Amygdala (tissue), 56 donors: Measurements from ENCODE around the gene PTTG1.

ENCODE experiments used
- DNase-seq, 56 donors: peaks; one replicate each; lab custom pipeline; 2025; lab: John Stamatoyannopoulos, UW

Gene PTTG1

GRCh38 chr5:160450164-160450932 lies 28.7 kb downstream of the PTTG1 start:
- no peak for DNase-seq

- DNase-seq, result no peak
Observed at GRCh38 chr5:160451281-160451680, 29.6 kb downstream of the PTTG1 start.

DNA sequence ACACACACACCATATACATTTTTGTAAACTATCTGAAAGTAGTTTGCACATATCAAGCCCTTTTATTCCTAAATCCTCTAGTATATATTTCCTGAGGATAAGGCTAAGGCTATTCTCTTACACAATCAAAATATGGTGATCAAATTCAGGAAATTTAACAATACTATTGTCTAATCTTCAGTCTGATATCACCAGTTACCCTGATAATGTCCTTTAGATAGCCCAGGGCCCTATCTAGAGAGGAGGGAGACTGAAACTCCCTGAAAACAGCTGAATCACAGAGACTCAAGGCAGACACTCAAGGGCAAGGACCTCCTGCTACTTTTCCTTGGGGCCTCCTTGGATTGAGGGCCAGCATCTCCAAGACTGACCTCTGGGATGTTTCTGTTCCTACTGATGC lies 30.4 kb downstream of the PTTG1 start:
- DNase-seq, result no peak

GRCh38 chr5:160452795-160453194 lies 31.1 kb downstream of the PTTG1 start:
- DNase-seq, result no peak

DNA sequence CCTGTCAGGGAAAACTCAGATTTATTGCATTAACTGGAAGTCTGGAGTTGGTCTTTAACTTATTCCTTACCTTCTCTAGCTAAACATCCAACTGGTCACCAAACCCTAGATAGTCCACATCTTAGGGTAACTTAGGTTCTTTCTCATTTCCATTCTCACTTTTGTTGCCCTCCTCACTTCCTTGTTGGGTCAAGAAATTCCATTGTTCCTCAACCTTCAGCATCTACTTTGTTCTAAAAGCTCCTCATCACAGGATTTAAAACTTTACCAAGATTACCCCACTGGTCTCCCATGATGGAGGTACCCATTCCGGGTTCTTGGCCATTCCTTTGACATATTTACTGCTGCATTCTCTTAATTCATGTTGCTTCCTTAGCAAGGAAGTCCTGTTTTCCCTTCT lies 32.1 kb downstream of the PTTG1 start:
- no peak for DNase-seq

- DNase-seq, result no peak
Observed at GRCh38 chr5:160455600-160455999, 33.9 kb downstream of the PTTG1 start.

DNA sequence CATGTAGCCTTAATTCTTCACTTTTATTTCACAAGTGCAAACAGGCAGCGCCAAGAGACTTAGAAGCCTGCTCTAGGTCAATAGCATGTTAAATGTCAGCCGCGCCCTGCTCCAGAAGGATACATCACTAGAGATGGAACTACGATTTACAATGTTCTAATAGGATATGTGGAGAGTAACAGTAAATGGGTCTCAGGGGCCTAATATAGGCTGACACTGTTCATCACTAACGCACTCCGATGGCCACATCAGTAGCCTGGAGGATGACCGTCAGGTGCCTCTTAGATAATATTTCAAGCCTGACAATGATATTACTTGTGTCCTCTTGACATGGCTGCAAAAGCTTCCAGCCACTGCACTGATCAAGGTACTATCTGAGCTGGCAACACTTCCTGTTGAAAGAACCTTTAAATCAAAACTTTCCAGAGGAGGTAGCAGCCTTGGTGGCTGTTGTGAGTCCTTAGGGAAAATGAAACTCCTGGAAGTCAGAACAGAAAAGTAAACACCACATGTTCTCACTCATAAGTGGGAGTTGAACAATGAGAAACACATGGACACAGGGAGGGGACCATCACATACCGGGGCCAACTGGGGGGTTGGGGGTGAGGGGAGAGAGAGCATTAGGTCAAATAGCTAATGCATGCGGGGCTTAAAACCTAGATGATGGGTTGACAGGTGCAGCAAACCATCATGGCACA lies 35.0 kb downstream of the PTTG1 start:
- DNase-seq, result no peak

GRCh38 chr5:160457252-160457651 lies 35.6 kb downstream of the PTTG1 start:
- DNase-seq, result no peak

GRCh38 chr5:160458806-160459800 lies 37.4 kb downstream of the PTTG1 start:
- DNase-seq, result no peak

DNA sequence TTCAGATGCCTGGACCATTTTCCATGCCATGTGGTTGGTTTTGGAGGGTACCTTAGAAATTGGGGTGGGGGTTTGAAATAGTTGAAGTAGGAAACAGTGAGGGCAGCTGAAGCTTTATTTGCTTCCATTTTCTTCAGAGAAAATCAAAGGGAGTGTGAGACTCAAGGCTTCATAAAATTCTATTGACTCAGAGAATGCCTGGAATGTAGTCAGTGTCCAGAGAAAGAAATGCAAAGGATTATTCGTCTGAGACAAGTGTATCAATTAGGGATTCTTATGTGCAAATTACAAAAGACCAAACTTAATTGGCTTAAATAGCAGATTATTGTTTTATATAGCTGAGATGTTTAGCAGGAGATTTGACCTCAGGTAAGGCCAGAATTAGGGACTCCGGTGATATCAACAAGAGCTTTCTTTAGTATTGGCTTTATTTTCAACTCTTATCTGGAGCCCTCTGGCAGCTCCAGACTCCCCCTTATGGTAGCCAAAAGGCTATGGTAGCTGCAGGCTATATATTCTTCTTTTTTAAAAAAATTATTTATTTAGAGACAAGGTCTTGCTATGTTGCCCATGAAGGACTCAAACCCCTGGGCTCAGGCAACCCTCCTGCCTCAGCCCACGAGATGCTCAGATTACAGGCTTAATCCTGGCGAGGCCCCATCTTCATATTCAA lies 38.9 kb downstream of the PTTG1 start:
- no peak for DNase-seq

GRCh38 chr5:160461378-160461777 lies 39.7 kb downstream of the PTTG1 start:
- no peak for DNase-seq

DNA sequence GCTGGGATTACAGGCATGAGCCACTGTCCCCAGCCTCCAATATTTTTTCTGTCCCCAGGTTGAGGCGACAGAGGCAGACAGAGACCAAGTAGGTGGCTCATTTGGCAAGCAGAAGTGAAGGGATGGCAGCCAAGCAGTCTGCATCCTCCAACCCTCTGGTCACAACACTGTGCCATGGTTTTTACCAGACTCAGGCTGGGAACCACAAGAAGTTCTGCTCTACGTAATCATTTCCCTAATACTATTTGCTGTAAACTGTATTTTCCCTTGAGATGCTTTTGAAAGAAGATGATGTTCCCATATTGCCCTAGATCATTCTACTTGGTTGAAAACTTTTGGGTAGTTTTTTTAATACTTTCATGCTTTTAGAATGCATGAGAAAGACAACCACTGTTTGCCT lies 40.5 kb downstream of the PTTG1 start:
- DNase-seq, result no peak

DNA sequence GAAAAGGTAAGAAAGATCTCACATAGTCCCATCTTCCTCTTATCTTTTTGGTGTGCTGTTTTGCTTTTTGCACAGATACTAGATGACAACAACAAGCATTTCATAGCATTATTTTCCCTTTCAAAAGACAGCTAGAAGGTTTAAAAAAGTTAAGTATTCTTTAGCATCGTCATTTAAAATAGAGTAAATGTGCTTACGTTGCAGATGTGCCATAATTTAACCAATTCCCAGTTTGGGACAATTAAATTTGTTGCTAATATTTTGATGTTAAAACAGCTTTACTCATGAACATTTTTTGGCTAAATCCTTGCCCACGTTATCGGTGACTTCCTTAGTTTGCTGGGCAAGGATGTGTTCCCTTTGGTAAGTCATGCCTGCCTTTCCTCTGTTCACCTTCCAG lies 41.6 kb downstream of the PTTG1 start:
- no peak for DNase-seq

DNA sequence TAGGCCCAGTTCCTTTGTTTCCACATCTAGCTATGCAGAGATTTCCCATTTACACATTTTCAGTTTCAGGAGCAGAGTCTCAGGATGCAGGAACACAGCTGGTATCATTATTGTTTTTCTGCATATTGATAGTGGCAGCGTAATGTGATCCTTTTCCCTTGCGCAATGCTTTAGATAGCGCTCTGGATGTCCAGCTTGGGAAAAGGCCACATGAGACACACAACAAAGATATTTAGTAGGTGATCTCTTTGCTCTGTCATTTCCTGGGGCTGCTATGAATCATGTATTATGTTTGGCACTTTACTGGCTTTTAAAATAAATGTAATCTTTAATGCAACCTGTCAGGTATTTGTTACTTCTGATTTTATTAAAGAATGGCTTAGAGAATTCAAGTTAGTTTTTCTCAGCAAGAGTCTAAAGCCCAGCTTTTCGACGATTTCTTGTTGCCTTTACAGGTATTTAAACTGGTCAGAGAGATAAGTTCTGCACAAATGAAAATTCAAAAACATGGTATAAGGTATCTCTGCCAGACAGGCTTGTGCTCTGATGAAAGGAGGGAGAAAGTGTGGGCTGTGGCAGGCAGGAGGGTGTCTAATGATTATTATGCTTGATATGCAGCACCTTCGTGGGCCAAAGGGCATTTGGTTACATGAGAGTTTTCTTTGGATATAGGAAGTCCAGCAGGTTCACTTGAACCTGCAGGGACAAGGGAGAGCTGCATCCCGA lies 42.2 kb downstream of the PTTG1 start:
- no peak for DNase-seq

- no peak for DNase-seq
Observed at GRCh38 chr5:160464466-160464797, 42.8 kb downstream of the PTTG1 start.

DNA sequence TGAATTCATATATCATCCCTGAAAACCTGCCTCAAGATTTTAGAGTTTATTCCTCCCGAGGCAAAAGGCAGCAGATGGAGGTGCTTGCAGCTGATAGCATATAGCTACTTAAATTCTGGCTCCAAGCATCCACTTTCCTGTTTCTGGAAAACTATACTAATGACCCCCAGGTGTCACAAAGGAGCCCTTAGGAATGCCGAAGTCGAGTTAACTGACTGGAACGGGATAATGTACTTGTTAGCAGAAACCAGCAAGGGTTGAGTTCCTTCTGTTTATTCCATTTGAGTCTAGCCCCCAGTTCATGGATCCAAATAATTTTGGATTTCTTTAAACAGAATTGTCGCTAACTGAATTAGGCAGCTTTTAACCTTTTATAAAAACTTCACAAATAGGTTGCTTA lies 44.5 kb downstream of the PTTG1 start:
- no peak for DNase-seq

DNA sequence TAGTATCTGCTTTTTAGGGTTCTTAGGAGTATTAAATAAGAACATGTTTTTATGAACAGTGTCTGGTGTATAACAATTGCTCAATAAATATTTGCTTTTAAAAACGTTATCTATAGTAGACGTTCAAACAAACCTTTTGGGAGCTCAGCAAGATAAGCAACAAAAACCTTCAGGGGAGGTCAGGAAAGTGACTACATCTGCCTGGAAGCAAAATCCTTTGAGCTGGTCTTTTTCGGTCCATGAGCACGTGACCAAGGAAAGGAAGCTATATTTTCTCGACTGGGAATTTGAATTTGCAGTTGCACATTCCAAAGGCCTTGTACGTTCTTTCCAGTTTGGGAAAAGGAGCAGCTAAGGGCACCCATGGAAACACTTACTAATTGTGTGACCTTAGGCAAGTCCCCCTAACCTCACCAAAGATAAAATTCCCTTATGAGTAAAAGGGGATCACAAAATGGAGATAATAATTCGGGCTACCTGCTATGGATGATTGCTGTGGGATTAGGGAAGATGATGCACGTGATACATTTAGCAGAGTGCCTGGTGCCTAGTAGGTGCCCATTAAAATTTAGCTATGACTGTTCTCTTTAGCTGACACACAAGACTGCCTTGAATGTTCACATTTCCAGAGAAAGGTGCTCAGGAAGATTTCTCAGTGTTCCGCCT lies 45.4 kb downstream of the PTTG1 start:
- no peak for DNase-seq

DNA sequence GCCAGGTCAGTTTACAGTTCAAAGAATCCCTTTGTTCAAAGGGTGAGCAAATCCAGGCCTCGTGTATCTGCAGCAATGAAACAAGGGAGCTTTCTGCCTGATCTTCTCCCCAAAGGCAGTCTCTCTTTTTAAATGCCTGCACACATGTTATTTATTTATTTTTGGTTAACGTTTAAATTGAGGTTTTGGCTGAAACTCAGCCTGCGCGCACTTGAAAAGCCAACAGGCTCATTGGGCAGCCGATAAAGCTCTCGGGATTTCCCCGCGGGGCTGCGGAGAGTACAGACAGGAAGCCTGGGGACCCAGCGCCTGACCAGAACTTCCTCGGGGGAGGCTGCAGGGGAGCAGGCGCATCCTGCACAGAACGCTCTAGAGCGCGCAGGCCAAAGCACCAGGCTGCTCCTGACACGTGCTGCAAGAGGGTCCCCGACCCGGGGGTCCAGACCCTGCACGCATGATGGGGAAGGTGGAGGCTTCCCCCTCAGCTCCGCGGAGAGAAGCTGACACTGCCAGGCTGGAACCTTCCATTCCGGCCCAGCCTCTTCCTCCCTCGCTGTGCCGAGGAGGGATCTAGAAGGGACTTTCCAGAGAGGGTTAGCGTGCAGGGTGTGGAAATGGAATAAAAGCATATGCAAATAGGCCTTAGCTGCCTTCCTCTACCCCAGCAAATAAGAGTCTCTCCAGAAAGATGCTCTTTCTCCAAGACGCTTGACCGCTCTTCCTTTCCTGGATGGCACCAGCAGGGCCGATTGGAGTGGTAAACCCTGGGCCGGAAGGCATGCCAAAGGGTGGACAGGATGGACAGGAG lies 46.1 kb downstream of the PTTG1 start:
- DNase-seq, result peak in 38 of 56 donors; percentile 1 to 52 (median 12)
